Osteoblast (primary cell): ENCODE data around the gene RBP3. TPM values are rescaled to one million over a fixed set of nuclear protein-coding genes. Genes with fewer than 3 reads are reported as not detected.

ENCODE experiments used
- DNase-seq: peaks from one replicate; pipeline ENCODE4 v3.0.0; 2011; ENCODE audit warnings: low spot score, mixed read lengths; ENCODE audit not compliant: insufficient read length; ENCODE audit errors: missing footprints
- H2AFZ ChIP-seq: 2 replicates; pipeline ENCODE4 v1.6.0; 2011; ENCODE audit warnings: mild to moderate bottlenecking, low read length
- H3K27ac ChIP-seq: 2 replicates; pipeline ENCODE4 v1.5.1; 2011; ENCODE audit warnings: mild to moderate bottlenecking, low read depth, low read length, moderate library complexity
- H3K27me3 ChIP-seq: 2 replicates; pipeline ENCODE4 v1.6.0; 2012; ENCODE audit warnings: mild to moderate bottlenecking, control low read depth, inconsistent platforms, low read length, moderate library complexity; ENCODE audit not compliant: insufficient read depth
- H3K36me3 ChIP-seq: 2 replicates; pipeline ENCODE4 v1.5.1; 2011; ENCODE audit warnings: mild to moderate bottlenecking, low read length, control low read depth, moderate library complexity; ENCODE audit not compliant: insufficient read depth
- H3K4me1 ChIP-seq: 2 replicates; pipeline ENCODE4 v1.5.1; 2011; ENCODE audit warnings: mild to moderate bottlenecking, low read length, control low read depth, moderate library complexity; ENCODE audit not compliant: insufficient read depth
- H3K4me2 ChIP-seq: 2 replicates; pipeline ENCODE4 v1.6.0; 2011; ENCODE audit warnings: mild to moderate bottlenecking, low read length; ENCODE audit not compliant: insufficient read depth
- H3K4me3 ChIP-seq: fragments of 200-600 bp; sonication (generic); 3 replicates; pipeline ENCODE4 v1.5.1; 2012; ENCODE audit warnings: mild to moderate bottlenecking, low read length, inconsistent platforms; ENCODE audit not compliant: insufficient read depth
- H3K79me2 ChIP-seq: 2 replicates; pipeline ENCODE4 v1.6.0; 2012; ENCODE audit warnings: mild to moderate bottlenecking, low read length, control low read depth, inconsistent platforms; ENCODE audit not compliant: insufficient read depth
- H3K9me3 ChIP-seq: 2 replicates; pipeline ENCODE4 v1.5.1; 2011; ENCODE audit warnings: low read depth, low read length, control low read depth
- H4K20me1 ChIP-seq: 2 replicates; pipeline ENCODE4 v1.6.0; 2012; ENCODE audit warnings: mild to moderate bottlenecking, low read length, control low read depth; ENCODE audit not compliant: insufficient read depth
- total RNA-seq: library from RNA; depleted of rRNA; stranded (reverse); fragments of >200 nt; gene quantifications from 2 replicates; pipeline ENCODE4 v1.2.3, GENCODE V29; 2012
- TF ChIP-seq, protein P1 (sequence below): IDR thresholded peaks from 2 replicates; pipeline ENCODE4 v1.5.1; 2011; ENCODE audit warnings: mild to moderate bottlenecking, low read depth, low read length, moderate library complexity; ENCODE audit errors: extremely low read depth

The RBP3 gene
- total RNA-seq, 1 donor = not detected

GRCh38 chr10:47310090-47310505, 38.1 kb upstream of the RBP3 start:
- no peaks in the 10 kb centered on the region for H3K9me3 ChIP-seq
- TF ChIP-seq, protein P1, sequence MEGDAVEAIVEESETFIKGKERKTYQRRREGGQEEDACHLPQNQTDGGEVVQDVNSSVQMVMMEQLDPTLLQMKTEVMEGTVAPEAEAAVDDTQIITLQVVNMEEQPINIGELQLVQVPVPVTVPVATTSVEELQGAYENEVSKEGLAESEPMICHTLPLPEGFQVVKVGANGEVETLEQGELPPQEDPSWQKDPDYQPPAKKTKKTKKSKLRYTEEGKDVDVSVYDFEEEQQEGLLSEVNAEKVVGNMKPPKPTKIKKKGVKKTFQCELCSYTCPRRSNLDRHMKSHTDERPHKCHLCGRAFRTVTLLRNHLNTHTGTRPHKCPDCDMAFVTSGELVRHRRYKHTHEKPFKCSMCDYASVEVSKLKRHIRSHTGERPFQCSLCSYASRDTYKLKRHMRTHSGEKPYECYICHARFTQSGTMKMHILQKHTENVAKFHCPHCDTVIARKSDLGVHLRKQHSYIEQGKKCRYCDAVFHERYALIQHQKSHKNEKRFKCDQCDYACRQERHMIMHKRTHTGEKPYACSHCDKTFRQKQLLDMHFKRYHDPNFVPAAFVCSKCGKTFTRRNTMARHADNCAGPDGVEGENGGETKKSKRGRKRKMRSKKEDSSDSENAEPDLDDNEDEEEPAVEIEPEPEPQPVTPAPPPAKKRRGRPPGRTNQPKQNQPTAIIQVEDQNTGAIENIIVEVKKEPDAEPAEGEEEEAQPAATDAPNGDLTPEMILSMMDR = no peak
- no peak overlapping the region for H3K4me3 ChIP-seq
- no peaks in the 10 kb centered on the region for H3K4me1 ChIP-seq
- no peaks in the 10 kb centered on the region for H3K79me2 ChIP-seq
- H2AFZ ChIP-seq = no peak overlapping the region
- H4K20me1 ChIP-seq = no peaks in the 10 kb centered on the region
- no peak overlapping the region for H3K27ac ChIP-seq
- no peaks in the 10 kb centered on the region for H3K36me3 ChIP-seq
- peaks cover 21% of the 10 kb centered on the region for H3K27me3 ChIP-seq
- no peak for DNase-seq
- no peak overlapping the region for H3K4me2 ChIP-seq

DNA sequence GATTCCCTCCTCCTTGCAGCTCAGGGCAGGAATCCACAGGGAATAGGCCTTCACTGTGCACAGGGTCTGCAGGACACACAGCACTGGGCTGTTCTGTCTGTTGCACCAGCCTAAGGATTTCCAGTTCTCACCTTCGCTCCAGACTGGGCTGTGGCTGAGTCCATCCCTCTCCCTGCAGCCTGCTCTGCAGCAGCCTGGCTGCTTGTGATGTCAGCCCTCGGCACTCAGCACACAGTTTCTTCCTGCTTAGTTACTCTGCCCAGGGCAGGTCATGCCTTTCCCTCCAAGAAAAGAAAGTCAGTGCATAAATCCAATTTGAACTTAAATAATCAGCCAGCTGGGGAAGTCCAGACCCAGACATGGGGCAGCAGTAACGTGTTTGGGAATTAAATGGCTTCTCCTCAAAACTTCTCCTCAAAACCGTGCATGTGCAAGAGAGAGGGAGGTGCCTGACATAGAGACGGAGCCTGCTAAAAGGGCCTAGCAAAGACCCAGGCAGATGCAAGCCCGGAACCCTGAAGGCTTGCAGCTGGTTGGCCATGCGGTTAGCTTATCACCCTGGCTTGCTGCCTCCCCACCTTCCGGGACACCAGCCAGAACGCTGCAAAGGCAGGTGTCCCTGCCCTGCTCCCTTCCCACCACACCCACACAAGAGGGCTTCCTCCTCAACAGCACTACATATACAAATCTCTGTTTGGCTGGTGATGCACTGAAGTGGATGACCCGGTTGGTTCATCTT, 36.8 kb upstream of the RBP3 start:
- Histone ChIP-seq H3K4me3 (no peak overlapping the region), H3K36me3 (no peaks in the 10 kb centered on the region), H3K4me1 (no peaks in the 10 kb centered on the region), H4K20me1 (no peaks in the 10 kb centered on the region), H3K4me2 (no peak overlapping the region), H3K27ac (no peak overlapping the region), H3K79me2 (no peaks in the 10 kb centered on the region), H2AFZ (no peak overlapping the region), H3K27me3 (peaks cover 17% of the 10 kb centered on the region), H3K9me3 (no peaks in the 10 kb centered on the region)
- DNase-seq = no peak
- TF ChIP-seq, protein P1 = no peak

GRCh38 chr10:47311932-47312662, 36.1 kb upstream of the RBP3 start:
- H3K4me1 ChIP-seq = no peaks in the 10 kb centered on the region
- no peaks in the 10 kb centered on the region for H3K79me2 ChIP-seq
- no peak overlapping the region for H3K27ac ChIP-seq
- no peak overlapping the region for H3K4me2 ChIP-seq
- H2AFZ ChIP-seq = no peak overlapping the region
- no peaks in the 10 kb centered on the region for H3K36me3 ChIP-seq
- no peaks in the 10 kb centered on the region for H4K20me1 ChIP-seq
- H3K4me3 ChIP-seq = no peak overlapping the region
- H3K27me3 ChIP-seq = peaks cover 11% of the 10 kb centered on the region
- DNase-seq = peak; percentile 97
- TF ChIP-seq, protein P1 = peak; percentile 84
- no peaks in the 10 kb centered on the region for H3K9me3 ChIP-seq

DNA sequence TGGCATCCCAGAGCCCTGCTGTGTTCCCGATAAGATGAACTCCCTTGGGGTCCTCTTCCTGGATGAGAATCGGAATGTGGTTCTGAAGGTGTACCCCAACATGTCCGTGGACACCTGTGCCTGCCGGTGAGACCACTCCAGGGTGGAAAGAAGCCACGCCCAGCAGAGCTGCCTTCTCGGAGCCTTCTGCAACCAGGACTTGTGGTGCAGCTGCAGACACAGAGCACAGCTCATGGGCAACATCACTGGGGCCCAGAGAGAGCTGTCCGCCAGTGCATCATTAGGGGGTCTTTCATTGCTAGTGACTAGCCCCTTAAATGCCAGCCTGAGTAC, 35.5 kb upstream of the RBP3 start:
- Histone ChIP-seq H3K36me3 (no peaks in the 10 kb centered on the region), H3K4me1 (no peaks in the 10 kb centered on the region), H3K27ac (no peak overlapping the region), H2AFZ (no peak overlapping the region), H3K9me3 (no peaks in the 10 kb centered on the region), H3K4me2 (no peak overlapping the region), H3K27me3 (peaks cover 6% of the 10 kb centered on the region), H4K20me1 (no peaks in the 10 kb centered on the region), H3K4me3 (no peak overlapping the region), H3K79me2 (no peaks in the 10 kb centered on the region)
- TF ChIP-seq, protein P1 = no peak
- DNase-seq = peak; percentile 29
